RWPE1 (cell line): ENCODE data around the gene ESAM.

Source experiments
- CTCF ChIA-PET: fragments of 350-600 bp; sonication (Branson Sonifier 250); formaldehyde crosslinking; extraction: SDS; loops from one replicate; lab custom pipeline; 2021; lab: Yijun Ruan, JAX
- POLR2A ChIA-PET: fragments of 400-600 bp; formaldehyde crosslinking; extraction: SDS; loops from one replicate; lab custom pipeline; 2020; ENCODE audit warnings: antibody characterized with exemption; ENCODE audit not compliant: low non-redundant PET; lab: Yijun Ruan, JAX
- DNase-seq: peaks from one replicate; pipeline ENCODE4 v3.0.0; 2012; ENCODE audit warnings: low spot score
- H3K27ac ChIP-seq: fragments of 450-650 bp; 2 replicates; pipeline ENCODE4 v1.5.1; 2017
- CTCF ChIP-seq: fragments of 450-650 bp; conservative IDR thresholded peaks from 2 replicates; pipeline ENCODE4 v1.5.1; 2017; ENCODE audit warnings: low read depth, mild to moderate bottlenecking

The ESAM gene

DNA sequence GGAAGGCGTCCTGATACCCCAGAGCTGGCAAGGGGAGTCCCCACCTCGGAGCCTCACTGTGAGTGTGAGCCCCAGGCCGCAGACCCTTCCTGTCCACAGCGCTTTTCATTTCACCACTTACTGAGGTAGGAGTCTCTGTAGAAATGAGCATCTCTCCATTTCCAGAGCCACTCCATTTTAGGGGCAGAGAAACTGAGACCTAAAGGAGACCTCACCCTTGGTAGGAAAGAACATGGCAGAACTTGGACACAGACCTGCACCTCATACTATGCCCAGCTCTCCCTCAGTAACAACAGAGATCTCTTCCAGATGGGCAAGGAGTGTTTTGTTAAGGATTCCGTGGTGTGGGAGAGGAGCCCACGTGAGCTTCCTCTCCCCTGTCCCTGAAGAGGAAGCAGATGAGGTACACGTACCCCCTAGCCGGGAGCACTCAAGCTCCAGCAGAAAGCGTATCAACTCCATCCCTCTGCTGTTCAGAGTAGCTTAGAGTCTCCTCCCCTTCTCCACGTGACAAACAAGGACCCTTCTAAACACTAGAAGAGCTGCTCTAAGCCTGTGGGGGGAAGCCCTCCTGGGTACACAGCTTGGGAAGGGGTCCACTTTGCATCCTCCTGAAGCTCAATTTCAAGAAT is 9.5 kb downstream of the ESAM start:
- no peak for TF ChIP-seq CTCF
- POLR2A ChIA-PET = no interaction called here
- no peak overlapping the region for H3K27ac ChIP-seq
- CTCF ChIA-PET = interaction anchor here (1.6 kb wide), 1 partner anchor 10 kb away, joined by 11 read pairs; the partner anchor contains the start of gene ESAM
- DNase-seq = no peak

DNA sequence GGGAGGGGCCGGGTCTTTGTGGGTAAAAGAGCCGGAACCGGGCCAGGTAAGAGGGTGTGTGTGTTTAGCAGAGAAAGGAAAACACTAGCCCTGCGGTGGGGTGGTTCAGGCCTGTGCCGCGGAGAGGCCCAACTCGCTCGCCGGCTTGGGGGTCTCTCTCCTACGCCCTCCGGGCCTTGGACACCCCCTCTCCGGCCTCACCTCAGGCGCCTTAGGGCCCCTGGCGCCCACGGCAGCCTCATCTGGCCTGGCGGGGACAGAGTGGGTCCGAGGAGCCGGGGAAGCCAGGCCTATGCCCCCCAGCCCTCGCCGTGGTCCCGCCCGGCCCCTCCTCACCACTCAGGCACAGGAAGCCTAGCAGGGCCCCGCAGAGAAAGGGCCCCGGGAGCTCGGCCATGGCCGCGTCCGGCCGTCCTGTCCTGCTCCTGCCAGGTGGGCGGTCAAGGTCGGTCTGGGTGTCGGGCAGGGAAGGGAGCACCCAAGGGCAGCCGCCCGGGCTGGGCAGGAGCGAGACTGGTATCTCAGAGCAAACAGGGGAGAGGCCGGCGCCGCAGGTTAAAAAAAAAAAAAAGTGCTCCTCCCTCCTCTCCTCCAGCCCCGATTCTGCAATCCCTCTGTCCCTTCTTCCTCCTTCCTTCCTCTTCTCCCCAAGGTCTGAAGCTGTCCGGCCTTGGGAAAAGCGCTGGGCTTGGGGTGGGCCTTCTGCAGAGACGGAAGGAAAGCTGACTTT is 10.2 kb downstream of the ESAM start, which contains the start of gene VSIG2:
Gene VSIG2 (minus strand): TSS at position 515 of the 730 bp plus-strand sequence. CDS start 118 bp downstream, at position 397.
- ChIA-PET POLR2A (no interaction called here), CTCF (interaction anchor here (1.6 kb wide), 1 partner anchor 11 kb away, joined by 11 read pairs; the partner anchor contains the start of gene ESAM)
- DNase-seq = no peak
- no peak for TF ChIP-seq CTCF
- H3K27ac ChIP-seq = no peak within 1 kb of the TSS

DNA sequence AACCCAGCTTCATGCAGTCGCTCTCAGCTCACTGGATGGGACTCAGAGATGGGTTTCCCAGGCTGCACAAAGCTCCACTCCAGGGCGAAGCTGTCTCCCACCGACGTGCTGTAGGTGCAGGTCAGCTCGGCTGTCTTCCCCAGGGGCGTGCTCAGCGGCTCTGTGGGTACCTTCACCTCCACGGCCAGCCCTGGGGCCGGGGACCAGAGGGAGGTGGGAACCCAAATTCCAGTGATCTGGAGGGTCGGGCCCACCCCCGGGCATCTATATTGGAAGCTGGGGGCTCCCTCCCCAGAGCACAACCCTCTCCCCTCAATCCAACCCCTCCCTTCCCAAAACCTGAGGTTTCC is 10.7 kb downstream of the ESAM start:
- no peak for TF ChIP-seq CTCF
- POLR2A ChIA-PET = no interaction called here
- H3K27ac ChIP-seq = no peak overlapping the region
- CTCF ChIA-PET = interaction anchor here (0.9 kb wide), 1 partner anchor 11 kb away, joined by 3 read pairs; no protein-coding TSS in a partner anchor
- no peak for DNase-seq

DNA sequence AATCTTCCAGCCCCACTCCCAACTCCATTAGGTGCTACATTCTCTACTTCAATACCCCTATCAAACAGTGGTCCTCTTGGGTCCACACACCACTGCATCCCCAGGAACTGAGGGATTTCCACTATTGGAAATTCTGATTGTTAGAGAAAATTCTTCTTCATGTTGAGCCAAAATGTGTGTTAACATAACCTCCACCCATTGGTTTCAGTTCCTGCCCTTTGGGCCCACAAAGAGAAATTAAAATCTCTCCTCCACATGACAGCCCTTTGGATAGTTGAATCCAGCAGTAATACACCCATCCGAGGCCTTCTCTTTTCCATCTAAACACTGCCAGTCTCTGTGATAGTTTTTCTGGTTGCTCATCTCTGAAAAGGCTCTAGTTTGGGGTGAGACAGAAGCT is 12.2 kb downstream of the ESAM start:
- ChIA-PET CTCF (no interaction called here), POLR2A (no interaction called here)
- H3K27ac ChIP-seq = no peak overlapping the region
- TF ChIP-seq CTCF = no peak
- DNase-seq = no peak

DNA sequence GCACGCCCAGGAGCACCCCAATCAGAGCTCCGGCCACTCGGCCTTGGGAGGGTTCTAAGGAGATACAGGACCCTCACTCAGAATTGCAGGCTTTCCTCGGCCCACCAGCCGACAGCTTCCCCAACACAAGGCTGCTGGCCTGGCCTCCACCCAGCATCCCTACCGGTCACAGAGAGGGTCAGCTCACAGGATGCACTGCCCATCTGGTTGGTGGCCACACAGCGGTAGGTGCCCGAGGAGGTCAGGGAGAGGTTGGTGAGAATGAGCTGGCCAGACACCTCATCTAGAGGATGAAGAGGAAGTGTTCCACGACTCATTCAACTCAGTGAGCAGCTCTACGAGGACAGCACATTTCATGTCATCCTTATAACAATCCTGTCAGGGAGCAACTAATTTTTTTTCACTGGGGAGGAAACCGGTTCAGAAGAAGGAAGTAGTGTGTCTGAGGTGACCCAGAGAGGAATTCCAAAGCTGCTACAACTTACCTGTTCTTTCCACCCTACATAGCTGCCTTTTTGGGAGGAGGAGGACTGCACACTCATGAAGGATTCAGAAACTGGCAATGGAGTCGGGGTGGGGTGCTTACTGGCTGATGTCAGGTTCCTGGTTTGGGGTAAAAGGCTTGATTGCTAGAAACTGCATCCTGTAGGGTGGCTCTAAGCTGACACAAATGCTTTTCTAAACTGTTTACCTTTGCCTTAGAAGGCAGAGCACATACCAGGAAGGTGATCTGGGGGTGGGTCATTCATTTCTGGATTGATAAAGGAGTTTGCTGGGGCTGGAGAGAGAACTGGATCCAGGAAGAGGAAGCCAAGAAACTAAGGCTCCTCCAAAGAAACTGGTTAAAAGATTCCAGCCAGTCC is 13.4 kb downstream of the ESAM start:
- DNase-seq = no peak
- POLR2A ChIA-PET = no interaction called here
- no peak overlapping the region for H3K27ac ChIP-seq
- CTCF ChIA-PET = interaction anchor here (0.6 to 1.3 kb wide), 3 partner anchors 14 to 26 kb away, joined by 3 read pairs; no protein-coding TSS in a partner anchor
- no peak for TF ChIP-seq CTCF

GRCh38 chr11:124748100-124748418 is 14.0 kb downstream of the ESAM start:
- CTCF ChIA-PET = interaction anchor here (0.6 kb wide), 1 partner anchor 24 kb away, joined by 3 read pairs; no protein-coding TSS in a partner anchor
- POLR2A ChIA-PET = no interaction called here
- no peak for TF ChIP-seq CTCF
- H3K27ac ChIP-seq = no peak overlapping the region
- DNase-seq = no peak
